CMK (cell line): ENCODE results near the gene CD58.

ENCODE experiments used
- DNase-seq: peaks from one replicate; pipeline ENCODE4 v3.0.0-alpha.2; 2010; ENCODE audit warnings: low read depth

The CD58 gene

DNA sequence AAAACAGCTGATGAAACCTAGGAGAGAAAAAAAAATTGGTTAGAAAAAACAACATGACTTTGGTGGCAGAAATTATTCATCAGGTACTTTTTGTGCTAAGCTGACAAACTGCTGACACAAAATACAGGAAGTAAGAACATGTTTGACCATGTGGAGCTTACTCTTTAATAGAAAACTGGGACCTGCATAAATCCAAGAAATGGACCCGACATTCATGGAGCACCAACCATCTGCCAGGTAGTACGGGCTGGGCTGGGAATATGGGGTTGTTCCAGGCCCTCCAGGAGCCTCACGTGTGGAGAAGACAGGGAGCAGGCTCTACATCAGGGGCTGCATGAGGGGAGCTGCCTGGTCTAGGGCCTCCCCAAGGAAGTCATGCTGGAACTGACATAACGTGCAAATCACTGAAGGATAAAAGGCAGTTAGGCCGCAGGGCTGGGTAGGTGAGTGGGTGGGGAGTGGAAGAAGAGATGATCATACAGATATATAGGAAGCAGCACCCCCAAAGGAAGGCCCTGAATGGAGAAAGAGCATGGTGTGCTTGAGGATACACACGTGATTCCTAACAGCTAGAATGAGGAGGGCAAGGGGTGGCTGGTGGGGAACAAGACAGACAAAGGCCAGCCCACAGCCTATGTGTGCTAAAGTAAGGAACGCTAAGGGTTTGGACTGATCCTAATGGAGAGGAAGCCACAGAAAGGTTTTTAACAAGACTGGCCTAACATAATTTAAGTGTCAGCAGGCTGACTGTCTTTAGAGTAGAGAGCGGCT lies 26.1 kb downstream of the CD58 start:
- DNase-seq, result no peak

DNA sequence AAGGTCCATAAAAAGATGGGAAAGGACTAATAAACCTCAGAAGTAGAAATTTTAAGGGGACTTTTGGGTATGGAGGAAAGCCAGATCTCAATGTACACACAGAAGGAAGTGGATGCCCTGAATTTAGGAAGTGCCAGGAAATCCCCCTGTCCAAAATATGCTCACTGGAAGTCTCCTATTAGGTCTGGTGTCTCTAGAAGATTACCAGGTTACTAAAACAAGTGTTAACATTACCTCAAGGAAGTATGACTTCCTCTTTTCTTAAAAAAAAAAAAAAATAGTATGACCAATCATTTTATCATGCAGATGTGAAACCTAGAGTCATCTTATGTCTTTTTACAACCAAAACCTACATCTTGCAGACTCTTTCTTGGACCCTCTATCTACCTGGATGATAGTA lies 30.7 kb downstream of the CD58 start:
- no peak for DNase-seq

DNA sequence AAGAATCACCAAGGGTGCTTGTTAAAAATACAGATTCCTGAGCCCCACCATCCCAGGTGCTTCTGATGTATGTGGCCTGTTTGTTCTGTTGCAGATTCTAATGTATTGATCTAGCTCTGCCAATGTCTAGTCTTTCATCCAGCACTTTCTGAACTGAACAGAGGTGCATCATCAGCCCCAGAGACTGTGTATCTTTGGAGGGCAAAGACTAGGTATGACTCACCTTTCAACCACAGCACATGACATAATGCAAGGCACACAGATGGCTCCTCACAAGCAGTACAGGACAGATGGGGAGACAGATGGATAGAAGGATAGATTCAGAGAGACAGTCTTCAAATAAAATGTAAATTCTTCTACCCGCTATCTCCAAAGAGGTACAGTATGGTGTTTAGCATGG lies 32.3 kb downstream of the CD58 start:
- no peak for DNase-seq

DNA sequence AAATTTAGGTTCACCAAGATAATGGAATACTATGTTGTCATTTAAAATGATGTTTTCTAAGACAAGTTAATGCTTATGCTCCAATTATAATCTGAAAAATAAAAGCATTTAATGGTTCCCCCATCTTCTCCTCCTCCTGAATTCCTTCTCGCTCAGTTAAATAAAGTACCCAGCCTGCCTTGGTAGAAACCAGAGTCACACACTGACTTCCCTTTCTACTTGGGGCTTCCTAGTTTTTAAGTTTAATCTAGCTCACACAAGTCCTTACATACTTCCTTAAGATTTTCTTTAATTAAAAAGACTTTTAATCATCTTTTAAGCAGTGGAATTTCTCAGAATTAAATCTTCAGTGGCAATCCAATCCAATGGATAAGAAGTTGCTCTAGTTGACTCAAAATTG lies 32.9 kb downstream of the CD58 start:
- no peak for DNase-seq

DNA sequence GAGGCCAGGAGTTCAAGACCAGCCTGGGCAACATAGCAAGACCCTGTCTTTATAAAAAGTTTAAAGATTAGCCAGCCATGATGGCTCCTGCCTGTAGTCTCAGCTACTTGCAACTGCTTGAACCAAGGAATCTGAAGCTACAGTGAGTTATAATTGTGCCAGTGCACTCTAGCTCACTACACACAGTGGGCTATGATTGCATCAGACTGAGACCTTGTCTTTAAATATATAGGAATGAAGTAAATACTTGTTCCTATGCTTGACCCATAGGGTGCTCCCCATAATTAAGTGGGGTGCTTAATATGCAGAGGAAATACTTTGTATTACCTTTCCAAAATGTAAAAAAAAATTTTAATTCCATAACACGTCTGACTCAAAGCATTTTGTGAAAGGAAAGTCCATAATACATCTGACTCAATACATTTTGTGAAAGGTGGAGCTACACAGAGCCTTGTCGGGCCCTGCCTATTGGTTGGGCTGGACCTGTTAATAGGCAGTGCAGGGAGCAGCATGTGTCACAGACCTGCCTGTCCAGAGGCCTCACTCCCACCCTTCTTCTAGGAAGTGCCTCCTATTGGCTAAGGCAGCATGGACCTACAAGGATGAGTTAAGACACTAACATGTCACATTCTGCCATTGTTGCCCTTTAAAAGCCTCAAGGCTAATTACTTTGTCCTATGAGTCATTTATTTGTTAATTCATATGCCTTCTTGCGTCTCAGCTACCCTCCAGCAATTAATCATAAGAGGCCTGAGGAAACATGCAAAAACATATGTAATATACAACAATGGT lies 33.6 kb downstream of the CD58 start:
- DNase-seq, result no peak

DNA sequence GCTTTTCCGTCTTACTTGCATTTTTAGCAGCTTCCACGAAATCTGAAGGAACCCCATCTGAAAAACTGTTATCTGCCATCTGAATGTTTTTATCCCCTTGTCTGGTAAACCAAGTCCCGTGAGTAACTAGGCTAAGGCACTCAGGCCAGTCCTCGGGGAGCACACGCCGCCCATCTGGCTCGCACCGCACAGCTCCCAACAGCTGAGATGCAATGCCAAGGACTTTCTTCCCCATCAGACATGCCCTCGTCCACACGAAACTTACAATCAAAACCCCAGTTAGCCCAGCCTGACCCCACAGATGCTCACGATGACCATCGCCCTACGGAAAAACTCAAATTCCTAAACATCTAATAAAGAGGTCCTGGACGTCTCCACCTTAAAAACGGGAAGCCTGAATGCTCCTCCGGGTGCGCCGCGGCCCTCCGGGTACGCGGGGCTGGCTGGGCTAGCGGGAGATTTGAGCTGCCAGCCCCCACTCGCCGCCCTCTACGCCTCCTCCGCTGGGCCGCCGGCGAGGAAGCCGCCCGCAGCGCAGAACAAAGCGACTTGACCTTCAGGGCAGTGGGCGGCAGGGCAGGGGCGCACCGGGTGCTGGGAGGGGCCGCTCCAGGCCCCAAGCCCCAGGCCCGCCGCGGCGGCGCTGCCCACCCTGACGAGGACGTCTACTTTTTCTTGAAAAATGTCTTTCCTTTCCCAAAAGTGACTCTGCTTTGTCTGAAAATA lies 36.6 kb downstream of the CD58 start:
- DNase-seq, result no peak

DNA sequence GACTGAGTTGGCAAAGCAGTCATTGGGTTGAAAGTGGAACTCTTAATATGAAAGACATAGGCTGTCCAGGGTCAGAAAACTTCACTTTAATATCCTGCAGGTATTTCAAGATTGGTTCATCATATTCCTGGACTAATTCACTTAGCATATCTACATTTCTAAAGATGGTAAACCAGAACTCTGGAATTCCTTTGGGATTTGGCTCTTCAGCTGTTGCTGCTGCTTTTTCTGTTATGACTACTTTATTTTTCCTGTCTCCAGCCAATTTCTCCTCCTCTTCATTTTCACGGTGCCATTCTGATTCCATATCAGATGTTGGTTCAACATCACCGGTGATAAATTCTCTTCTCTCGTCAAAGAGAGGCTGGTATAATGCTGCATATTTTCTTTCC lies 37.4 kb downstream of the CD58 start:
- DNase-seq, result no peak

DNA sequence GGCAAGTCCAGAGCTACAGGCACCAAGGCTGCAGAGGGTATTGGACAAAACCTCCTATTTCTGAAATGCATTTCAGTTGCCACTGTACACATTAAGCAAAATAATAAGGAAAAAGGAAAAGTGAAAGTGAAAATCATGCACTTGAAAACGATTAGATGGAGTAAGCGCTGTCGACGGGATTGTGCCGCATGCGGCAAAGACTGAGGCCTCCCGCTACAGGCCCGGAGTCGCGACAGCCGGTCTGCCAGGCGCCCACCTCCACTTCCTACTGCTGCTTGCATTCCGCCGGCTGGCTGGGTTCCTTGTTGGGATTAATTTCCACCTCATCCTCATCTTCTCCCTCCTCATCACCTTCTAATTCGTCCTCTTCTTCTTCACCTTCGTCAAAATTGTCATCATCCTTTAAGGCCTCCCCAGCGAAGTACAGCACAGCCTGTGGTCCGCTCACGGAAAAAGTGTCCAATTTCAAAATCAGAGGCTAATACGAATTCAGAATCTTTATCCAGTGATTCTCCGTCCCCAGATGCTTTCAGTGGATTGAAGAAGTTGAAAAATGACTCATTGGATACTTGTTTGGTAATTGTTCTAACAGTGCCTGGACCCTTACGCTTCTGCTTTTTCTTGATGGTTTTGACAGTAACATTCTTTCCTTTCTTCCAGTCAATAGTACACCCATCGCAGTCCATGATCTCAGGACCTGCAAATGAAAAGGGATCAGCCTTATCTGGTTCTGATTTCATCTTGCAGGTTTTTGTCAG lies 38.0 kb downstream of the CD58 start:
- no peak for DNase-seq

DNA sequence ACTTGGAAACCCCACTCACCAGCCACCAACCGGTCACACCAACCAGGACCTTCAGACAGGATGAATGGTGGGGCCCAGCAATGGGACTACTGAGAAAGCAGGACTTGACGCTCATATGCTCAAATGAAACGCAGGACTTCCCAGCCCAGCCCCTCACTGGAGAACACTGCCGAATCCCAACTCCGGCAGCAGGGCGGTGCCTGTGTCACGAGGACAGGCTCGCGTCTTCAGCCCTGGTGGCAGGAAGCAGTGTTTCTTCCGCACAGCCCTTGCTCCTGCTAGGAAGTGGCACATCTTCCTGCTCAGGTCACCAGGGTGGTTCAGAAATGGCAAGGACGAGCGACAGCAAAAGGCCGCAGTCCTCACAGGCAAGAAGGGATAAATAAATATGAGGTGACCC lies 38.9 kb downstream of the CD58 start:
- no peak for DNase-seq

DNA sequence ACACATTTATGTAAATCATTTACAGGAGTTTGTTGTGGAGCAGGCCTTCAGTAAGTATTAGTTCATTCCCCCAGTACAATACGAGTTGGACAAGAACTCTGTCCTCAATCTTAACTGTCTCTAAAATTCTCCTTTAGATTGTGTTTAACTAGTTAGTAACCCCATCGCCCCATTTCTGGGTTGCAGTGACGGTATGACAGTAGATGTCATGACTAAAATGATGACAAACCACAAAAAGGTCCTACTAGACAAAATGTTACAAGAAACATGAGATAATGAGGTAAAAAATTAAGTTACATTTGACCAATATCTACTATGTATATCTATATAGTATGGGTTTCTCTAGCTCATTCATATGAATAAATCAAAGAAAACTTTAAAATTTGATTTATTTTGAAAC lies 41.1 kb downstream of the CD58 start:
- DNase-seq, result no peak

DNA sequence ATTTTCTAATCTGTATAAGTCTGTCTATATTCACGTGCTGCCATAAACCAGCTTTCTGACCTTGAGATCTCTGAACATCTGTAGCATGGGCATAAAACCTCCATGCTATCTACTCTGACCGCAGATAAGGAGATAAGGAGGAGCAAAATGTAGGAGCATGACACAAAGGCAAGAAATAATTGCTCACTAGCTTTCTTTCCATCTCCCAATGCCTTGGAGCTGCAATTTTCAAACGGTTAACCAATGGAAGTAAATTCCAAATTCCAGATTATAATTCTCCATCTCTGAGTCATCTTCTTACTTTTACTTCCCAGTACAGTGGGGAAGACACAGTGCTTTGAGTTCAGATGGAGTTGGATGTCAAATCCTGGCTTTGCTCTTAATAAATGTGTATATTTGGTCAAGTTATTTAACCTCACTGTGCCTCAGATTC lies 41.6 kb downstream of the CD58 start:
- no peak for DNase-seq

DNA sequence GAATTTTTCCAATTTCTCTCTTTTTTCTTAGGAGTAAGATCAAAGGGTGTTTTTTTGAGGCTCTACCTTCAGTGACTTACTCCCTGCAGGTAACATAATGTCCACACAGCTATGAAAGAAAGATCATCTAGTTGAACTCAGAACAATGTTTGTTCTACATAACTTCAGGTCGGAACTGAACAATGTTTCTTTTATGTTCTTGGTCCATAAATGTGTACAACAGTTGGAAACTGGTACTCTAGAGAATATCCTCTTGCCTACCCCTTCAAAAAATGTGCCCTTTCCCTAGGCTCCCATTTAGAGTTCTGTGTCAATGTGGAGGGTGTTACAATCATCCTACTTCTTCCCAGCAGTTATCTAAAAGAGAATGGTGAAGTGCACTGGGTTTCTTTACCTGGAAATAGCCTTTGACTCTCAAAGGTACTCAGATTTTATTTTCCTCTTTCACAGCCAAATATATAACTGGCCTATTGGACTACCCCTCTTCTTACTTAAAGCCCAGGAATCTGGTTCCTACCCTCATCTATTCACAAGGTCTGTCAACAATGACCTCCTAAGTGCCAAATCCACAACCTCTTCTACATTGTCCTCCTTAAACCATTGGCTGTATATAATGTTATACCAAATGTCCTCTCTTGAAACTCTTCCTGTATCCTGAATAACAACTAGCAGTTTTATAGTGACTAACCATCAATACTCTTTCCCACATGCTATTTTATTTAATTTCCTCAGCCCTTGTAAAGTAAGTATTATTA lies 42.3 kb downstream of the CD58 start:
- DNase-seq, result no peak

DNA sequence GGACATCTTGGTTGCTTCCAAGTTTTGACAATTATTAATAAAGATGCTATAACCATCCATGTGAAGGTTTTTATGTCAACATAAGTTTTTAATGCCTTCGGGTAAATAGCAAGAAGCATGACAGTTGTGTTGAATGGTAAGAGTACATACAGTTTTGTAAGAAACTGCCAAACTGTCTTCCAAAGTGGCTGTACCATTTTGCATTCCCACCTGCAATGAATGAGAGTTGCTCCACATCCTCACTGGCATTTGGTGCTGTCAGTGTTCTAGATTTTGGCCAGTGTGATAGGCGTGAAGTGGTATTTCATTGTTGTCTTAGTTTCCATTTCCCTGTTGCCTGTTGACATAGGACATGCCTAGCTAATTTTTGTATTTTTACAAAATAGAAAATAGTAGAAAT lies 45.4 kb downstream of the CD58 start:
- DNase-seq, result no peak

DNA sequence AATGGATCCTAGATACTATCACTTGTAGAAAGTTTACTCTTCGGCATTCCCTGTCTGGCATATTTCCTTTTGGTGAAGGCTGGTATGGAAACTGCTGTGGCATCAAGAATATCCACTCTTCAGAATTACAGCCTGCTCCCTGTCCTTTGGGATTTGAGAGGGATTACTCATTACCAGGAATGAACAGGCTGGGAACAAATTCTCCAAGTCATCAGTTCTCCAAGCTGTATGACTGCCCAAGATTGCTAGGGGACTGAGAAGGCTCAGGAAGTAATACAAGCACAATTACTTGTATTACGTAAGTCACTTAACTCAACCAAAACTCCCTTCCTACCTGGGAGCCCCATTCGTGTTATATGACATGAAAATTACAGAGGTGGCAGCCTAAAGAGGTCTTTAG lies 49.6 kb downstream of the CD58 start:
- DNase-seq, result no peak

DNA sequence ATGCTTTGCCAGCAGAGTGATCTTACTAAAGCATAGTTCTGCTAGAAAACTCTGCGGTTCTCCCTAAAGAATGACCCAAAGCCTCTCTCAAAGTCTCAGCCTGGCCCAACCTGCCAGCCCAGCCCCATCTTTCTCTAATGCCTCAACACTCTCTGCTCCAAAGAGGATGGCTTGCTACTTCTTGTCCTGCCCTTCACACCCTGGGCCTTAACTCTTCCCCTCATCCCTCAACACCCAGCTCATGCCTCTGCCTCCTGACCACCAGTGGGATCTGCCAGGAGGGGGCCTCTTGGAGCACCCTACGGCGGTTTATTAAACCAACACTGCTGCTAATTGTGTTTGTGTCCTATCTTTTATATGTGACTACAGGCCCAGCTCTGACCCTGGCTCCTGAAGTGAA lies 52.4 kb downstream of the CD58 start:
- no peak for DNase-seq

DNA sequence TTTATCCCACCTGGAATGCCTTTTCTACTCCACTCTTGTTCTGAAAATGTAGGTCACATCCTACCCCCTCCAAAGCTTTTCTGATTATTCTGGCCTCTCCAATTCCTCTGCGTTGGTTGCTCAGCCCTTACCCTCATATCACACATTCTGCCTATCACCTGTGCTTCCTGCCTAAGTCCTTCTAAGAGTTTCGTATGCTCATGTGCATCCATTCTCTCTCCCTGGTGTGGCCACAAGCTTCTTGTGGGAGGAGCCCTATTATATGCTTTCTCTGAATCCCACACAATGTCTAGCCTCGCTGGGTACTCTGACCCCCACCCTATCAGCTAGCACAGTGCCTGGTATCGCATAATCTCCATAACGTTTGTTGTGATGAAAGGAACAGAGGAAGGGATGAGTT lies 54.2 kb downstream of the CD58 start:
- DNase-seq, result no peak

DNA sequence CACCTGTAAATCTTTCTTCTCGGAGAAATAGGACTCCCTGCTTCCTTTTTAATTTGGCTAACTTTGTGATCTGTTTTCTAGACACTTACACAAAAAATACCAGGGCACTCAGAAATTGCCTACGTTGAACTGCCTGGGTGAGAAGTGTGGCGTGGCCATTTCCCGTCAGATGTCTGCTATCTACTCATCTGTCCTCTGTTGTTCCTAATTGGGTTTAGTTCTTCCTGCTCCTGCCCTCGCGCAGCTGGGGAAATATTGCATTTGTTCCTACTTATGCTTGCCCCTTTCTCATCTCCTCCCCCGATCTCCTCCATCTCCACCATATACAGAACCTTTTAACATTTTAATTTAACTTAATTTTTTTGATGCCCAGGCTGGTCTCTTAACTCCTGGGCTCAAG lies 55.1 kb downstream of the CD58 start:
- DNase-seq, result no peak

DNA sequence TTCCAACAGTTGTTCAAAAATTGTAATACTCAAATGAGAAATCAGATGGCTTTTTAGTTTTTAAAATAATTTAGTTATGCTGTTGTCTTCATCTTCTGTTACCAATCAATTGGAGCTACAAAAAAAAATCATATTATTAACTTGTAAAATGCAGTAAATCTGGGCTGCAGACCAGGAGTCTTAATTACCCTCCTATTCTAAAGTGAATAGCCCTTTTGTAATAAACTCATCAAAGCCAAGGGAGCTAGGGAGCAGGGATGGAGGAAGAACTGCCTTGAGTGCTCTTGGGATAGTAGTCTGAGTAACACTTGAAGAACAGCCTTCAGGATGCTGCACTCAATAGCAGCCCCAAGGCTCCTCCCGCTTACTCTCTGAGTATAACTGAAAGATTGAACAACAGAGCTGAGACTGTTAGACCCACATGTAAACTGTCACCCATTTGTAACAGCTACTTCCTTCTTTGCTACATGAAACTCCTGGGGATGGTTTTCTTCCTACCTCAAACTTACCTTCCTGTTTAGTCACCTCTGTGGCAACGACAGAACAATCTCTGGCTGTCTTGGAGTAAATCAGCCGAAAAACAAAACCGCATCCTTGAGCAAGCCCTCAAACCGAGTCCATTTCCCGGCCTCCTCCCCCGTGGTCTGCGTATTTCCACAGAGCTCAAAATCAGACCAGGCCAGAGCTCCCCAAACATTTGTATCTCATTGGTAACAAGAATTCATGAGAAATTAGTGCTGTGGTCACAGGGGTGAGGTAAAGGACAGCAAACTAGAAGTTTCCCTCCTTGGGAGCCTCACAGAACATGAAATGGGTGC lies 55.9 kb downstream of the CD58 start:
- DNase-seq, result no peak

DNA sequence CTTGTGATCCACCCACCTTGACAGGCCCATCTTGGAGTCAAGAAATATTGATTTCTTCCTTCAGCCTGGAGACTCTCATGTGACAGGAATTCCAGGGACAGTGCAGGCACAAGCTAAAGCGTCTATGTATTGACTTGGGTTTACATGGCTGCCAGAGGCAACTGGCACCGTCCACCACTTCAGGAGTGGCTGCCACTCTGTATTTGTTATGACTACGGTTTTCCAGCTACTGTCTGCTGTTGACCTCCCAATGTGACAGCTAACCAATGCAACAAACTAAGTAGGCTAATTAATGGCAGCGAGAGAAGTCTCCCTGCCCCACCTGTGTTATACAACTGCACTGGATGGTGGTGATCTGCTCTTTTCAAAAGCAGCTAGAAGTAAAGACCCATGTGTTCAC lies 56.9 kb downstream of the CD58 start:
- DNase-seq, result no peak

DNA sequence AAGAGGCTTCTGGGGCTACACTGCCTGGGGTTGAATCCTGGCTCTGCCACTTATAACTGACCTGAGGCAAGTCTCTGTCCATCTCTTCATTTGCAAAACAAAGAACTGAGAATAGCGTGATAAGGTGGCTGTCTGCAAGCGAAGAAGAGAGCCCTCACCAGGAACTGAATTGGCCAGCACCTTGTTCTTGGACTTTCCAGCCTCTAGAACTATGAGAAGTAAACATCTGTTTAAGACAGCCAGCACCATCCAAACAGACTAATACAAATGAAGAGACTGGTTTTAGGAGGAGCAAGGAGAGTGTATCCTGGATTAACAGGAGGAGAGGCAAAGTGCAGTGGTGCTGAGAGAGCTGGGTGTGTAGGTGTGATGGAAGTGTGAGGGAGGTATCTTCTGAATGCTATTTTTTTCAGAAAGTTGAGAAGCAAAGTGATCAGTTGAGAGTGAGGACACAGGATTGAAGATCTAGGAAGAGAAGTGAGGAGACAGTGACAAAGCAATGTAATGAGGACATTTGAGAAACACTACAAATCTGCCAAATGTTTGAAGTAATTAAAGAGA lies 59.3 kb downstream of the CD58 start:
- no peak for DNase-seq
